HG02938 (cell line): ENCODE data around the gene LRRC32.
A peak's percentile ranks its signal among the peaks of the same experiment; 100 is the strongest.
"Not testable (repeated sequence)": the region's sequence is repeated elsewhere in the genome, so short reads cannot be mapped to it uniquely, and the experiment has no call there.

Experiments used
- ATAC-seq: cut with Tn5 transposase; IDR thresholded peaks from one replicate; pipeline ENCODE4 v1.9.1; 2021; ENCODE audit warnings: mild to moderate bottlenecking, moderate library complexity; ENCODE audit not compliant: unreplicated experiment

Gene LRRC32

DNA sequence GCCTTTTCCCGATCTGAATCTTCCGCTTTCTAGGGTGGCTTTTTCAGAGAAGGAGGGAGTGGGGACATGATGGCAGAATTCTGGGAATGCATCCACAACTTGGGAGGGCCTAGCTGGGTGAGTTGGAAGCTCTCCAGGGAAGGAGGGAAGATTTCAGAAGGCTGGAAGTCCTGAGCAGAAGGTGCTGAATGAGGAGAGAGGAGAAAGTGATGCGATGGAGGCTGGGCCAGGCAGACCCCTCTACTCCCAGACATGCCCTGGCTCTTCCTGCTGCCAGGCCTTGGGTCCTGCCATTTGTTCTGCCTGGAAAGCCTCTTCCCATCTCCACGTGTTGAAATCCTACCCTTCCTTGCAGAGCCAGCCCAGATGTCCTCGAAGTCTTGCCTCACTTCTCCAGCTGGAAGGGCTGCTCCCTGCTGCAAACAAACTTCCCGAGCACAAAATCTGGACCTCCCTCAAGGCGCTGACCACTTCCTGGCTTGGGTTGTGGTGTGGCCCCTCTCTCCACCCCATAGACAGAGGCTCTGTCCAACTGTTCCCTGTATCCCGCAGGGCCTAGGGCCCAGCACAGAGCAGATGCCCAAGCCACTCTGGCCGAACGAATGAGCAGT is 16.8 kb downstream of the LRRC32 start:
- ATAC-seq: no peak

DNA sequence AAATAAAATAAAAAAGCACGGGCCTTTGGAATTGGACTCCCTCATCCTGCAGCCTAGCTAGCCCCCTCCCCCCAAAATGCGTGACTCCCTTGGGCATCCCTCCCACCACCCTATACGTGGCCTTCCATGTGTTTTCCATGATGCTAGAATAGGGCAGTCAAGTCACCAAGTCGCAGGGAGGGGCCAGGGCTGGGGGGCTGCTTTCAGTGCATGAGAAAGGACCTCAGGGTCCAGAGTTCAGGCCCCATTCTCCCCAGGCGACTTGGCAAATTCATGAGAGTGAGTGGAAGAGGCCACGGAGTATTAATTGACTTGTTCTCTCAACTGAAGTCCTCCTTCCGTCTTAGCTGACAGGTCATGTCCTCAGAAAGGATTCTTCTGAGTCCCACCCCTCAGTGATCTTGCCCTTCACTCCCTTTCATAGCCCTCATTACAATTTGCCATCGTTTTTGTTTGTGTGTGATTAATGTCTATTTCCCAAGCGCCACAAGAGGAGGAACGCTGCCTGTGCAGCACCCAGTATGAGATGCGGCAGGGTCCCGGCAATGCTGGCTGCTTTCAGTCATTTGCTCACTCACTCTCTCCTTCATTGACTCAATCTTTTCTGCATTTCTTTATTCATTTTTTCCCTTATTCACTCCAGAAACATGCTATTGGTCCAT is 17.4 kb downstream of the LRRC32 start:
- no peak for ATAC-seq

DNA sequence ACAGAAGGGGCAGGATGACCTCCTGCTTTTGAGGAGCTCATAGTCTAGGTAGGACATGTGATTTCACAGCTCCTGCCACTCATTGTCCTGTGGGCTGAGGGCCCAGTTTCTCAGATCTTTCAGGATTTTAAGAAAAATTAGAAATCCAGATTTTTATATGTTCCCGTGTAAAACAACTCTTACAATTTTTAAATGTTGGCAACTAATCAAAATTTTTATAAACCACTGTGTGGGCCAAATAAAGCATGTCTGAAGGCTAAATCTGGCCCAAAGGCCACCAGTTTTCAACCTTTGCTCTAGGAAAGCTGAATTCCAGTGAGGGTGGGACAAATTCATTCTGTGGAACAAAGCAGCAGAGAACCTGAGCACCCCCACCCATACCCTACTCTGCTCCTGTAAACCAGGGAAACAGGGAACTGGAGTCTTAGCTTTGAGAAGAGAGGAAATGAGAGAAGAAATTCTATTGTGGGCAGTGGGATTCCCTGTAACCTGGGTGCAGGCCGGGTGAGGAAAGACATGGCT is 20.6 kb downstream of the LRRC32 start:
- no peak for ATAC-seq

DNA sequence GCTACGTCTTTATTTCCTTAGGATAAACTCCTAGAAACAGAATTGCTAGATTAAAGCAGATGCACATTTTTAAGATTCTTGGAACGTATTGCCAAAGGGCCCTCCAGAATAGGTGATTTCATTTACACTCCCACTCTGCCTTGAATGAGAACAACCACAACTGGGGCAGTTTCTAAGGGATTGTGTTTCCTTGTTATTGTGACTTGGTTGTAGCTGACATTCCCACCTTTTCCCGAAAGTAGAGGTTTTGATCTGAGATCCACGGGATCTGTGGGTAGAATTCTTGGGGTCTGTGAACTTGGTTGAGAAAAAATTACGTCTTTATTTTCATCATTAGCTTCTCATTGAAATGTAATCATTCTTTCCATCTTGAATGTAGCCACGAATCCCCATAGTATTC is 21.5 kb downstream of the LRRC32 start:
- no peak for ATAC-seq

DNA sequence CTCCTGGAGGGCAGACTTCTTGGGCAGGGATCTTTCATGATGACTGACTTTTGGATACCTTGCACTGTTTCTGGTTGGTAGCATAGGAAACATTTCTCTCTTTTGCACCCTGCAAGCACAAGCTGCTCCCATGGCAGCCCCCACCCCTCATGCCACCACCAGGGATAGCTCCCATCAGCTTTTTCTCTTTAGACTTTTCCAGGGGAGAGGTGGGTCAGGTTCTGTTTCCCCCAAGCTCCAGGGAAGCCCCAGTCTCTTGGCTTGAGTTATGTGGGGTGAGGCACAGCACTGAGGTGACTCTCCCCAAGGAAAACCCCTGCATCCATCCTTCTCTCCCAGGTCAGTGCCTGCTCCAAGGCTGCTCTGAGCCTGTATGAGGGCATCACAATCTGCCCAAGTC is 22.5 kb downstream of the LRRC32 start:
- ATAC-seq: no peak

DNA sequence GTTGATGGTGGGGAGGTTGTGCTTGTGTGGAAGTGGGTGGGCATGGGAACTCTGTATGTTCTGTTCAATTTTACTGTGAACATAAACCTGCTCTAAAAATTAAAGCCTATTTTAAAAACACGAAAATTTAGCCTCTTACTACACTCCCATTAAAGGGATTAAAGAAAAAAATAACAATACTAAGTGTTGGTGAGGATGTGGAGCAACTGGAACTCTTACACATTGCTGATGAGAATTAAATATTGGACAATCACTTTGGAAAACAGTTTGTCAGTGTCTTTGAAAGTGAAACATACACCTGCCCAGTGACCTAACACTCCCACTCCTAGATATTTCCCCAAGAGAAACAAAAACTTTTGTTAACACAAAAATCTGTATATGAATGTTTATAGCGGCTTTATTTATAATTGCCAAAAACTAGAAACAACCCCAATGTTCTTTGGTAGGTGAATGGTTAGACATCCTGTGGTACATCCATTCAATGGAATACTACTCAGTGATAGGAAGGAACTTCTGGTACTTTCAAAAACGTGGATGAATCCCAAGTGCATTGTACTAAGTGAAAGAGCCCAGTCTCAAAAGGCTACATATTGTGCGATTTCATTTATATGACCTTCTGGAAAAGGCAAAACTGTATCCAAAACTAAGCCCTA is 23.5 kb downstream of the LRRC32 start:
- ATAC-seq: no peak

DNA sequence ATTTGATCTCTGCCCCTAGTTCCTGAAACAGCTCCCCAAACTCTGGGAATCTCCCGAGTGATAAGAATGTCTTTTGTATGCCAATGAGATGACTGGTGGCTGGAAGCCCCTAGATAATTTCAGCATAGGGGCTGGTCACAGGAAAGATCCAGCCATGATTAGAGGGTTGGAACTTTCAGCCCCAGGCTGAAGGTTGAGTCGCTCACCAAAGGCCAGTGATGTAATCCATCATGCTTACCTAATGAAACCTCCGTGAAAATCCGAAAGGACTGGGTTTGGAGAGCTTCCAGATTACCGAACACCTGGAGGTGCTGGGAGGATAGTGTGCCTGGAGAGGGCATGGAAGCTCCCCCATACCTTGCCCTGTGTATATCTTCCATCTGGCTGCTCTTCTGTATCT is 26.0 kb downstream of the LRRC32 start:
- no peak for ATAC-seq

DNA sequence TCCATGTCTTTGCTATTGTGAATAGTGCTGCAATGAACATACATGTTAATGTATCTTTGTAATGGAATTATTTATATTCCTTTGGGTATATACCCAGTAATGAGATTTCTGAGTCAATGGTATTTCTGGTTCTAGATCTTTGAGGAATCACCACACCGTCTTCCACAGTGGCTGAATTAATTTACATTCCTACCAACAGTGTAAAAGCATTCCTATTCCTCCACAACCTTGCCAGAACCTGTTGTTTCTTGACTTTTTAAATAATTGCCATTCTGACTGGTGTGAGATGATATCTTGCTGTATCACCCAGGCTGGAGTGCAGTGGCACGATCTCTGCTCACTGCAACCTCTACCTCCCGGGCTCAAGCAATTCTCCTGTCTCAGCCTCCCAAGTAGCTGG is 26.8 kb downstream of the LRRC32 start:
- not testable (repeated sequence) for ATAC-seq

DNA sequence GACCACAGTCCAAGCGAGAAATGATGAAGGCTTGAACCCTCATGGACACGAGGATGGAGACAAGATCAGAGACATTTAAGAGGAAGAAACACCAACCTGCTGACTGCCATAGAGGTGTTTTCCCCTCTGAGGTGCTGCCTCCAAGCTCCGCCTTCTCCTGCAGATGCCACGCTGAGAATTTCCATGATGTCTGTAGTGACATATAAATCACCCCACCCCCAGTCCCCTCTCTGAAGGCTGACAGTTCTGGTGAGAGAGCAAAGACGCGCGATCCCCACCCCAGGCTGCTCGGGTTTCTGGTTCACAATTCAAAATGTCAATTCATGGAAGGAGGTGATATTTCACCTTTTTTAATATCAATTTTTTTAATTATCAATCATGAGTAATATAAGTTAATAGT is 28.2 kb downstream of the LRRC32 start:
- ATAC-seq: no peak

DNA sequence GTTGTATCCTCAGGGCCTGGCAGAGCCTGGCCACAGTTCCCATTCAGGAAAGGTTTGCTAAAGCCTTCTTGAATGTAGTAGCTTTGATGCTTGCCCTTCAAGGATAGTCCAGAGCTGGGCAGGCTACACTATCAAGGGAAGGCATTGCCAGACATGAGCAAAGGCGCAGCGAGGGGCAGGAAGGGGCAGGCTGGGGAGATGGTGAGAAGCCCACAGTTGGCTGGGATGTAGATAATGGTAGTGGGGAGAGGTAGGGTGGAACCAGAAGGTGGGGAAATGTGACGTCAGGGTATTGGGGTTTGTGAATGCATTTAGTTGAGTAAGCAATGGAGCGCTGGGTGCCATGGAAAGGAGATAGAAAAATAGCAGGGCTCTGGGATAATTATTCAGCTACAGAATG is 28.6 kb downstream of the LRRC32 start:
- ATAC-seq: no peak

DNA sequence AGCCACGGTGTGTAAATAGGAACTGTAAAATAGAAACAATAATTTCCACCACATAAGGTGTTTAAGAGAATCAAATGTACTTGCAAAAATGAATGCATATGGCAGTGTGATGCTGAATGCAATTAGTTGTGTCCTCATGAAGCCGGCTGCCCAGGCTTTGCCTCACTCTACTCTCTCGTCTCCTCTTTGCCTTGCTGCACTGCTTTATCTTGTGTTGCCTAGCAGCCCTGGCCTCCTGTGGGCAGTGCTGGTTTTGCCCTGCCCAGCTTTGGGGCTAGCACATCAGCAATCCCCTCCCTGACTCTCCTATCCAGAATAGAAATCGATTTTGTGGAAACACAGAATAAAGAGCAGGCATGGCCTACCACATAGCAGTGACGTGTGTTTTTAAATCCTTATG is 30.0 kb downstream of the LRRC32 start:
- no peak for ATAC-seq

DNA sequence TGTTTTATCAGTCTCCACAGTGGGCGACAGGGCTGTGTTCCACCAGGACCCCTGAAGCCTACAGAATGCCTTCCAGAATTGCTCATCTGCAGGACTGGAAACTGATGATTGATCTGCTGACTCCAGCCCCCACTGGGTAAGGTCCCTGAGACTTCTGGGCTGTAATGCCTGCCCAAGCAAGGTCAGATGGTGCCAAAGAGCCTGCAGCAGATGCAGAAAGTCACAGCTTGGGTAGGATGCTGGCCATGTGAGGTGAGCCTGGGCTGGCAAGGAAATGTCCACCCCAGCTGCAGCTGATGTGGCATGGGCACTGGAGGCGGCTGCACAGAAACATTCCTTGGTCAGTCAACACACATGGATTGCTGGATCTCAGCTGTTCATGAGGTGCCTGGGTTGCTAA is 30.9 kb downstream of the LRRC32 start:
- no peak for ATAC-seq

DNA sequence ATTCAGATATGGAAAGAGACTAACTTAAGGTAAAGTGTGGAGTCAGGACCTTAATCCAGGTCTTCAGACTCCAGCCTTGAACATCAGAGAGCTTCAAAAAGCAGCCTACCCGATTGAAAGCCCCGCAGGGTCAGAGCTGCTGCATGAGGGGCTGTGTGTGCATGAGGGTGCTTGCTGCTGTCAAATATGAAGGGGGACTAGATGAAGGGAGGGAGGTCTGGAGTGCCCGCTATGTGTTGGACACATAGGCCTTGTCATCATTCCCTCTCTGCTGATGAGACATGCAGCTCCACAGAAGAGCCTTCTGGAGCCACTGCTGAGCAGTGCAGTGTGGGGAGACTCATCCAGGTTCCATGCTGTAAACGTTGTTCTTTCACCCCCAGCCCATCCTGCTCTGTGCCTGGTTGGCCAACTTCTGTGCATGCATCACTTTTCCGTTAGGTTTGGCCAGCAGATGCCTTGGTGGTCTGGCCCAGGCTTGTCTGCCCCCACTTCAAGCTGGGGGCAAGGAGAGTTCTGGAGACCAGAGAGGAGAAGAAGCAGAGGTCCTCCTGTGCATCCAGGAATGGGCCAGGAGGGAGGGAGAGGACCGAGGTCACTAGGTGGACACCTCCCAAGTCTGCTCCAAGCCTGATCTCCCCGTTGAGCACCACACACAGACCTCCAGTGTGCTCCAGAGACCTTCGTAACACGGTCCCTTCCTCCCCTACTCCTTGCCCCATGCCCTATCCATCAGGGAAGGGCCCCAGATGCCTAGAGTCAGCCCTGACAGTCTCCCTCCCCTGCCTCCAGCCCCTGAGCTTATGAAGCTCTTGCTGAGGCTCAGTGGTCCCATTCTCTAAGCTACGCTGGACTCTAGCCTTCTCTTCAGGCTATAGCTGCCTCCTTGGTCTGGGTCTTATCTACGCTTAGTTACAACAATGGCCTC is 32.0 kb downstream of the LRRC32 start:
- ATAC-seq: no peak

DNA sequence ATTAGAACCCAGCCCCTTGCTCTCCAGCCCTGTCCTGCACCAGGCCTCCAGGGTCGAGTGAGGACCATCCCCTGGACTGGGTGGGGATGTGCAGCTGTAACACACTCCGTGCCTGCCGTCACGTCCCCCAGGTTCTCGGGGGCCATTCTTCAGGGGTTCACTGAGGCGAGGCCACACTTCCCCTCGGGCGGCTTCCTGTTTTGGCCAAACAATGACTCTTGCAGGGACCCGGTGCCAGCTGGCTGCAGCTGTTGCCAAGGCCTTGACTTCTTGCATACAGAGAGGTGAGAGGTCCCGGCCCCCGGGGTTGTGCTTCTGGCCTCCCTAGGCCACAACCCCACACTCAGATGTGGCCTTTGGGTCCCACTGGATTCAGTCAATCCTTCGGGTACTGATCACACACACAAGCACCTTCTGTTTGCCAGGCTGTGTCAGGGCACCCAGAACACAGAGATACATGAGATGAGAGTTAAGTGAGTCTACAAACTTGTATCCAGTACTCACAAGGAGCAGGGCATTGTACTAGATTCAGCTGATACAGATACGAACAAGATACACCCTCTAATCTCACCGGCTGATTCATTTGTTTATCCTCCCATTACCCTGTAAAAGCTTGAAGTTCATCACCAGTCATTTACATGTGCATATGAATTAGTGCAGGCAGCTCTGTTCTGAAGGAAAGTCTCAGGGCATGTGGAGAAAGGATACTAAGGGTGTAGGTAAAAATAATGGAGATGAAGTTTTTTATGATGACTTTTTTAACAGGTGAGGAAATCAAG is 32.9 kb downstream of the LRRC32 start:
- peak; percentile 81 for ATAC-seq

DNA sequence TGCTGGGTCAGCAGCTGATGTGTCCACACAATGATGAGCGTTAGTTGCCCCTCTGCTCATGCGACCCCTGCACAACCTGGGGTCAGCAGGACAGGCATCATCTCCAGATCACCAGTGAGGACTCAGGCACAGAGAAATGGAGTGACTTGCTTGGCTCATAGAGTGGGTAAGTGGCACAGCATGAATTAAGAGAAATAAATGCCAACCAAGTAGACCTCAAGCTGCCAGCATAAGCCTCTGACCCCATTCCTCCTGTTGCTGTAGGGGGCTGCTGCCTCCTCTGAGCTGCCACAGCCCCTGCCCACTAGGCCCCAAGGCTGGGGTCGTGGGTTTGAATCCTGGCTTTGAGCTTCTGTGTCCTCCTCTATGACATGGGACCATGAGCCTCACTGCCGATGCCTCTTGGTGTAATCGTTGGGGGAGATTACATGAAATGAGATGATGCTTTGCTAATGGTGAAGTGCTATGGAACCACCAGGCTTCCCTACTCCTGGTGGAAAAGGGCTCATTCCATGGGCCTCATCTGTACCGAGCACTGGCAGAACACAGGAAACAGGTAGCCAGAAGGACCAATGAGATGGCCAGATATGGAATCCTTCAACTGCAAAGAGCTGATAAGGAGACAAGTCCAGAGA is 33.6 kb downstream of the LRRC32 start:
- no peak for ATAC-seq

DNA sequence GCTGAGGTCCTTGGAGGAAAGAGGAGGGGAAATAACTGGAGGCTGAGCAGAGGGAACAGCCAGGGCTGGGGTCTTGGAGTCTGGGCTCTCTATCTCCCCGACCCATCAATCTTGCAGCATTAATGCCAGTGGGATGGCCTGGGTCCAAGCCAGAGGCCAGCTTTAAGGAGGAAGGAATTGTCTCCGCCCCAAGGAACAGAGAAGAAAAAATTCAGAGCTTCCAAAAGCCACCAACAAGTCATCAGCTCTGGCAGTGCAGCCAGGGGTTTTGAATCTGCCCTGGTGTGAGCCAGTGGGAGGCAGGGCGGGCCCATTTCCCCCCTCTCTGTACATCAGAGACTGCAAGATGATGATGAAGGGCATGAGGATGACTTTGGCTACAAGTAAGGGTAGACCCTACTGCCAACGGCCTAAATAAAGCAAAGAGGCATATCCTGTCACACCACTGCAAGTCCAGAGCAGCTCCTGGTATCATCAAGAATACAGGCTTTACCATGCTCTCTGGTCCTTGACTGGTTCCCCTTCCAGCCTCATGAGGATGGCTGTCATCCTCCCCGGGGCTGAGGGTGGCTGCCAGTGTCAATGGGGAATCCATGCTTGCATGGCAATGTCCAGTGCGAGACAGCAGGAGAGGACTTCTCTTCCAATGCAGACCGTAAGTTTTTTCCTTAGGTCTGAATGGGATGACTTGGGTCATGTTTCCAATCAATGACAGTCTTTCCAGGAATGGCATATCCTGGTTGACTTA is 34.4 kb downstream of the LRRC32 start:
- ATAC-seq: no peak

DNA sequence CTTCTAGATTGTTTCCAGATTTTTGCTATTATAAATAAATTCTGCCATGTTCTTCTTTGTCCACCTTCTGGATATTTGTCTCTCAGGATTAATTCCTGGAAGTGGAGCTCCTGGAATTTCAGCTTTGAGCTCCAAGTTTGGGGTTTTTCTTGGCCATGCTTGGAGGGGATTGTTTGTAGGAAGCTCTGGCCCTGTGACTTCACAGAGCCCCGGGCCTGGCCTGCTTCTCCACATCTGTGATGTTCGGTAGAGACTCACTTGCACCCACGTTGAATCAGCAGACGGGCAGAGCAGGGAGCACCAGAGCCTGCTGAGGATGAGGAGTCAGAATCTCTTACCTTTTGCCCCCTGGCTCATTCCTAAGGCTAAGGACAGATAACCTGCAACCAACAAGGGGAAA is 35.7 kb downstream of the LRRC32 start:
- ATAC-seq: no peak

DNA sequence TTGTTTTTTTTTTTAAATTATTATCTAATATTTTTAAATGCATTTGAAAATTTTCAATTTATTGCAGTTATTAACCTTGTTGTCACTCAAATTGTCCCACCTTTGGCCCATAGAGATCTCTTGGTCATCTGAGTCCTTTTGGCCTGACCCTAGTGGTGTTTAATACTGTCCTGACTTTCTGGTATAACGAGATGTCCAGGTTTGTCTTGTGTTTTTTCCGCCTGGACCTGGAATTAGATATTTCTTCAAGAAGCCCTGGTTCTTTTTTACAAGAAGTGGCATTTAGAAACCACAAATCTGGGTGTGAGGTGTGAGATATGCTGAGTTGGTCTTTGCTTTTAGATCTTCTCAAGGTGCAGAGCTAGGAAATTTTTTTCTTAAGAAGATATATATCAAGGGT is 38.1 kb downstream of the LRRC32 start:
- ATAC-seq: no peak

DNA sequence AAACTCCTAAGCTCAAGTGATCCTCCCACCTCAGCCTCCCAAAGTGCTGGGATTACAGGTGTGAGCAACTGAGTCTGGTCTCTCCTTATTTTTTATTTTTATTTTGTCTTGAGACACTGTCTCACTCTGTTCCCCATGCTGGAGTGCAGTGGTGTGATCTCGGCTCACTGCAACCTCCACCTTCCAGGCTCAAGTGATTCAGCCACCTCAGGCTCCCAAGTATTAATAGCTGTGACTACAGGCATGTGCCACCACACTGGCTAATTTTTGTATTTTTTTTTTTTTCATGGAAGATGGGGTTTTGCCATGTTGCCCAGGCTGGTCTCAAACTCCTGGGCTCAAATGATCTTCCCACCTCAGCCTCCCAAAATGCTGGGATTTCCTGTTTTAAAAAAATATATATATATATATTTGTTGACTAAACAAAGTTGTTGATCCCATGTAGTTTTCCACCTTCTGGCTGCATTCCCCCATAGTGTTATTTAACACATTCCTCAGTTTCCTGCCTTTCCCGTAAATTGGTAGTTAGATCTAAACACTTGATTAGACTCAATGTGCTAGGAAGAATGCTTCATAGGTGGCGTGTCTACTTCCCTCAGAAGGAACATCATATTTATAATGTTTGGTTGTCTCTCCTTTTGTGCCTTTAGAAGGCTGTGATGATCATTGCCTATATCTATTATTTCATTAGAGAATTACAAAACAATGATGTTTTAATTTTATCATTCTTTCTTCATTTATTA is 38.8 kb downstream of the LRRC32 start:
- no peak for ATAC-seq
